H9 (cell line): Measurements from ENCODE around the gene RHNO1. TPM values are rescaled to one million over a fixed set of nuclear protein-coding genes. Genes with fewer than 3 reads are reported as not detected.

Source experiments
- DNase-seq: peaks from one replicate; pipeline ENCODE4 v3.0.0-alpha.2; 2017
- H2AFZ ChIP-seq: one replicate; pipeline ENCODE4 v1.6.1; 2013; ENCODE audit warnings: mild to moderate bottlenecking, low read length, control low read depth, moderate library complexity
- H2AK5ac ChIP-seq: 2 replicates; pipeline ENCODE4 v1.6.1; 2013; ENCODE audit warnings: low read length, control low read depth, mixed read lengths; ENCODE audit not compliant: insufficient read length
- H2BK120ac ChIP-seq: one replicate; pipeline ENCODE4 v1.6.1; 2013; ENCODE audit warnings: low read depth, mild to moderate bottlenecking, low read length, control low read depth, inconsistent platforms; ENCODE audit not compliant: poor library complexity, severe bottlenecking
- H2BK12ac ChIP-seq: 2 replicates; pipeline ENCODE4 v1.6.1; 2013; ENCODE audit warnings: low read length, control low read depth, mixed read lengths, low read depth; ENCODE audit not compliant: insufficient read length
- H2BK15ac ChIP-seq: 2 replicates; pipeline ENCODE4 v1.6.1; 2013; ENCODE audit warnings: low read depth, low read length, control low read depth
- H2BK20ac ChIP-seq: one replicate; pipeline ENCODE4 v1.6.1; 2013; ENCODE audit warnings: low read depth, mild to moderate bottlenecking, low read length, control low read depth, inconsistent platforms; ENCODE audit not compliant: poor library complexity, severe bottlenecking
- H2BK5ac ChIP-seq: 2 replicates; pipeline ENCODE4 v1.6.1; 2013; ENCODE audit warnings: low read length, control low read depth, mixed read lengths; ENCODE audit not compliant: insufficient read length
- H3K14ac ChIP-seq: 2 replicates; pipeline ENCODE4 v1.6.1; 2013; ENCODE audit warnings: low read length, control low read depth; ENCODE audit not compliant: insufficient read depth
- H3K18ac ChIP-seq: 2 replicates; pipeline ENCODE4 v1.6.1; 2013; ENCODE audit warnings: low read depth, mild to moderate bottlenecking, mixed read lengths, low read length, control low read depth; ENCODE audit not compliant: insufficient read length
- H3K23ac ChIP-seq: 2 replicates; pipeline ENCODE4 v1.6.1; 2013; ENCODE audit warnings: low read length, control low read depth, mixed read lengths, low read depth; ENCODE audit not compliant: insufficient read length
- H3K23me2 ChIP-seq: 2 replicates; pipeline ENCODE4 v1.6.1; 2013; ENCODE audit warnings: low read depth, mild to moderate bottlenecking, mixed read lengths, low read length, control low read depth; ENCODE audit not compliant: insufficient read length, poor library complexity, severe bottlenecking
- H3K27ac ChIP-seq: 2 replicates; pipeline ENCODE4 v1.5.1; 2013; ENCODE audit warnings: low read length, control low read depth, mixed read lengths, low read depth; ENCODE audit not compliant: insufficient read length
- H3K27me3 ChIP-seq: 2 replicates; pipeline ENCODE4 v1.6.1; 2013; ENCODE audit warnings: low read length, control low read depth, inconsistent platforms; ENCODE audit not compliant: insufficient read depth
- H3K4ac ChIP-seq: 2 replicates; pipeline ENCODE4 v1.6.1; 2013; ENCODE audit warnings: low read depth, mild to moderate bottlenecking, control low read depth, inconsistent platforms, low read length, moderate library complexity
- H3K4me1 ChIP-seq: 2 replicates; pipeline ENCODE4 v1.6.1; 2013; ENCODE audit warnings: low read length, control low read depth, inconsistent platforms; ENCODE audit not compliant: insufficient read depth
- H3K4me2 ChIP-seq: 2 replicates; pipeline ENCODE4 v1.6.1; 2013; ENCODE audit warnings: low read length, control low read depth, mixed read lengths; ENCODE audit not compliant: insufficient read length, insufficient read depth
- H3K56ac ChIP-seq: 2 replicates; pipeline ENCODE4 v1.6.1; 2013; ENCODE audit warnings: low read depth, mild to moderate bottlenecking, mixed read lengths, low read length, control low read depth; ENCODE audit not compliant: insufficient read length
- H3K79me1 ChIP-seq: 2 replicates; pipeline ENCODE4 v1.6.1; 2013; ENCODE audit warnings: low read depth, mild to moderate bottlenecking, moderate library complexity, low read length, control low read depth, inconsistent platforms; ENCODE audit not compliant: insufficient read depth, poor library complexity, severe bottlenecking
- H3K79me2 ChIP-seq: 2 replicates; pipeline ENCODE4 v1.6.1; 2013; ENCODE audit warnings: low read length, control low read depth, inconsistent platforms; ENCODE audit not compliant: insufficient read depth
- H3K9ac ChIP-seq: 2 replicates; pipeline ENCODE4 v1.6.1; 2013; ENCODE audit warnings: low read length, control low read depth, mixed read lengths; ENCODE audit not compliant: insufficient read length; ENCODE audit errors: extremely low read depth
- H3K9me3 ChIP-seq: one replicate; pipeline ENCODE4 v1.6.1; 2013; ENCODE audit warnings: low read depth, low read length, inconsistent platforms; ENCODE audit not compliant: control insufficient read depth
- H3T11ph ChIP-seq: one replicate; pipeline ENCODE4 v1.6.1; 2013; ENCODE audit warnings: mild to moderate bottlenecking, low read length, control low read depth, inconsistent platforms
- H4K20me1 ChIP-seq: one replicate; pipeline ENCODE4 v1.6.1; 2013; ENCODE audit not compliant: control insufficient read depth, insufficient read length, insufficient read depth
- H4K5ac ChIP-seq: 2 replicates; pipeline ENCODE4 v1.6.1; 2013; ENCODE audit warnings: low read depth, mild to moderate bottlenecking, mixed read lengths, low read length, control low read depth; ENCODE audit not compliant: insufficient read length
- H4K8ac ChIP-seq: replicated peaks from 2 replicates; pipeline ENCODE4 v1.6.1; 2013; ENCODE audit warnings: low read length, control low read depth, mixed read lengths, low read depth; ENCODE audit not compliant: insufficient read length
- H4K91ac ChIP-seq: 2 replicates; pipeline ENCODE4 v1.6.1; 2013; ENCODE audit warnings: low read depth, mild to moderate bottlenecking, moderate library complexity, mixed read lengths, low read length, control low read depth; ENCODE audit not compliant: insufficient read length
- H3K27ac Mint-ChIP-seq, 3 experiments: 2 replicates in 2 of 3; 3 replicates in 1 of 3; pipeline ENCODE4 v1.8.0; 2020 to 2021; ENCODE audit warnings: mixed read lengths in 3 of 3, mild to moderate bottlenecking in 1 of 3, moderate library complexity in 1 of 3
- H3K27me3 Mint-ChIP-seq: 2 replicates; pipeline ENCODE4 v1.8.0; 2021; ENCODE audit warnings: low read depth, mild to moderate bottlenecking, moderate library complexity, mixed read lengths
- H3K36me3 Mint-ChIP-seq, 3 experiments: 2 replicates in 2 of 3; 3 replicates in 1 of 3; pipeline ENCODE4 v1.8.0; 2020 to 2021; ENCODE audit warnings: low read depth in 3 of 3, mixed read lengths in 3 of 3; ENCODE audit not compliant: insufficient read depth in 1 of 3
- H3K4me1 Mint-ChIP-seq, 2 experiments: 2 replicates each; pipeline ENCODE4 v1.8.0; 2020; ENCODE audit warnings: mixed read lengths in 2 of 2
- H3K4me3 Mint-ChIP-seq, 2 experiments: 2 replicates in 1 of 2; 3 replicates in 1 of 2; pipeline ENCODE4 v1.8.0; 2020 to 2021; ENCODE audit warnings: mild to moderate bottlenecking in 2 of 2, mixed read lengths in 2 of 2, moderate library complexity in 1 of 2
- H3K9me3 Mint-ChIP-seq, 2 experiments: 2 replicates in 1 of 2; 3 replicates in 1 of 2; pipeline ENCODE4 v1.8.0; 2020; ENCODE audit warnings: mild to moderate bottlenecking in 2 of 2, mixed read lengths in 2 of 2, moderate library complexity in 1 of 2
- CTCF ChIP-seq: fragments of 200-600 bp; sonication (generic); conservative IDR thresholded peaks from 3 replicates; pipeline ENCODE4 v1.8.0; 2021; ENCODE audit warnings: antibody characterized with exemption, mild to moderate bottlenecking
- WGBS: extraction: QIAGEN DNeasy Blood & Tissue Kit; methylation state at CpG from one replicate; pipeline ENCODE4 v1.1.7; 2013; ENCODE audit warnings: missing lambda C conversion rate, low lambda C conversion rate, mixed read lengths; ENCODE audit not compliant: insufficient read length; ENCODE audit errors: extremely low coverage; 5-methylcytosine and 5-hydroxymethylcytosine counted together
- total RNA-seq: library from RNA; stranded (reverse); gene quantifications from 2 replicates; pipeline ENCODE4 v1.2.1, GENCODE V29; 2021

Gene RHNO1
- total RNA-seq, 1 experiment from 2014 or later: 36.7 TPM

- Histone ChIP-seq H4K91ac (no peak overlapping the region), H3K9ac (no peak overlapping the region), H4K5ac (no peak overlapping the region), H4K20me1 (no peaks in the 10 kb centered on the region), H4K8ac (no peak overlapping the region), H3K56ac (no peak overlapping the region), H3K4me1 (no peaks in the 10 kb centered on the region), H3K23ac (no peak overlapping the region), H3K23me2 (no peaks in the 10 kb centered on the region), H3K14ac (no peak overlapping the region), H2AK5ac (no peak overlapping the region), H3K9me3 (no peaks in the 10 kb centered on the region), H3K18ac (no peak overlapping the region), H3K27me3 (no peaks in the 10 kb centered on the region), H2BK15ac (no peak overlapping the region), H2BK12ac (no peak overlapping the region), H2BK20ac (no peak overlapping the region), H3T11ph (no peak overlapping the region), H3K79me2 (no peaks in the 10 kb centered on the region), H3K4me2 (no peak overlapping the region), H2BK120ac (no peak overlapping the region), H3K27ac (no peak overlapping the region), H3K4ac (no peak overlapping the region), H3K79me1 (no peaks in the 10 kb centered on the region), H2AFZ (no peak overlapping the region), H2BK5ac (no peak overlapping the region)
- peaks cover 4% of the 10 kb centered on the region for H3K27me3 Mint-ChIP-seq
- DNase-seq: peak; percentile 96
- peaks cover 12 to 41% of the 10 kb centered on the region in 2 experiments for H3K4me1 Mint-ChIP-seq
- no peak overlapping the region for H3K4me3 Mint-ChIP-seq
- H3K36me3 Mint-ChIP-seq: peaks cover 4 to 5% (median 4%) of the 10 kb centered on the region in 3 experiments
- no peak overlapping the region; a peak in 1 of 7 replicates for H3K27ac Mint-ChIP-seq
- H3K9me3 Mint-ChIP-seq: no peaks in the 10 kb centered on the region
- peak; percentile 96 for TF ChIP-seq CTCF
- WGBS: no CpG with 5 or more reads among the region's 11 CpGs
Measured at GRCh38 chr12:2853626-2854025, 23.4 kb upstream of the RHNO1 start.
